ENCODE results near the gene GAD2. TPM values are rescaled to one million over a fixed set of nuclear protein-coding genes. Genes with fewer than 3 reads are reported as not detected.

The GAD2 gene
- total and polyA plus RNA-seq, 12 donors: not detected

GRCh38 chr10:26303366-26303765 lies 86.8 kb downstream of the GAD2 start:
- H3K4me3 ChIP-seq: no peak overlapping the region
- DNase-seq: no peak
- TF ChIP-seq POLR2A (IDR thresholded peaks at IDR 0.05) (no peak), CTCF (IDR thresholded peaks at IDR 0.05) (no peak)
- intact Hi-C loops (cut with DNase I): no loop called here
- H3K27me3 ChIP-seq: no peaks in the 10 kb centered on the region
- no peak overlapping the region for H3K27ac ChIP-seq
- no peaks in the 10 kb centered on the region for H3K4me1 ChIP-seq (replicated peaks in 1 of 2)
- no peaks in the 10 kb centered on the region for H3K9me3 ChIP-seq (replicated peaks in 1 of 3)
- H3K36me3 ChIP-seq (replicated peaks in 1 of 2): no peaks in the 10 kb centered on the region

GRCh38 chr10:26310361-26310760 lies 93.8 kb downstream of the GAD2 start:
- intact Hi-C loops (cut with DNase I): no loop called here
- no peaks in the 10 kb centered on the region for H3K4me1 ChIP-seq (replicated peaks in 1 of 2)
- no peak for DNase-seq
- TF ChIP-seq CTCF (IDR thresholded peaks at IDR 0.05): no peak
- TF ChIP-seq POLR2A (IDR thresholded peaks at IDR 0.05): no peak
- 45 to 55% (median 51%) methylated on average over 3 of the region's 3 CpGs for WGBS, 4 donors
- H3K4me3 ChIP-seq: no peak overlapping the region
- no peak overlapping the region for H3K27ac ChIP-seq
- no peaks in the 10 kb centered on the region for H3K9me3 ChIP-seq (replicated peaks in 1 of 3)
- H3K36me3 ChIP-seq (replicated peaks in 1 of 2): no peaks in the 10 kb centered on the region
- H3K27me3 ChIP-seq: no peaks in the 10 kb centered on the region

- WGBS, 4 donors: 22 to 41% (median 37%) methylated on average over 6 of the region's 6 CpGs
- H3K27me3 ChIP-seq: no peaks in the 10 kb centered on the region
- H3K4me3 ChIP-seq: no peak overlapping the region
- H3K9me3 ChIP-seq (replicated peaks in 1 of 3): no peaks in the 10 kb centered on the region
- H3K36me3 ChIP-seq (replicated peaks in 1 of 2): no peaks in the 10 kb centered on the region
- no peak for DNase-seq
- no peaks in the 10 kb centered on the region for H3K4me1 ChIP-seq (replicated peaks in 1 of 2)
- TF ChIP-seq CTCF (IDR thresholded peaks at IDR 0.05) (no peak), POLR2A (IDR thresholded peaks at IDR 0.05) (no peak)
- intact Hi-C loops (cut with DNase I): no loop called here
- no peak overlapping the region for H3K27ac ChIP-seq
Measured at GRCh38 chr10:26311383-26311940, 94.9 kb downstream of the GAD2 start.

- Histone ChIP-seq H3K9me3 (replicated peaks in 1 of 3) (no peaks in the 10 kb centered on the region), H3K27ac (no peak overlapping the region), H3K36me3 (replicated peaks in 1 of 2) (no peaks in the 10 kb centered on the region), H3K4me3 (no peak overlapping the region), H3K4me1 (replicated peaks in 1 of 2) (no peaks in the 10 kb centered on the region), H3K27me3 (no peaks in the 10 kb centered on the region)
- intact Hi-C loops (cut with DNase I): no loop called here
- DNase-seq: no peak
- TF ChIP-seq CTCF (IDR thresholded peaks at IDR 0.05) (no peak), POLR2A (IDR thresholded peaks at IDR 0.05) (no peak)
- WGBS, 4 donors: 62 to 82% (median 77%) methylated on average over 9 to 10 of the region's 10 CpGs
Measured at GRCh38 chr10:26314265-26315013, 97.9 kb downstream of the GAD2 start.
